Measurements from ENCODE around the gene STX8.
"Not testable (repeated sequence)": the region's sequence is repeated elsewhere in the genome, so short reads cannot be mapped to it uniquely, and the experiment has no call there.

STX8 gene, protein sequence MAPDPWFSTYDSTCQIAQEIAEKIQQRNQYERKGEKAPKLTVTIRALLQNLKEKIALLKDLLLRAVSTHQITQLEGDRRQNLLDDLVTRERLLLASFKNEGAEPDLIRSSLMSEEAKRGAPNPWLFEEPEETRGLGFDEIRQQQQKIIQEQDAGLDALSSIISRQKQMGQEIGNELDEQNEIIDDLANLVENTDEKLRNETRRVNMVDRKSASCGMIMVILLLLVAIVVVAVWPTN

DNA sequence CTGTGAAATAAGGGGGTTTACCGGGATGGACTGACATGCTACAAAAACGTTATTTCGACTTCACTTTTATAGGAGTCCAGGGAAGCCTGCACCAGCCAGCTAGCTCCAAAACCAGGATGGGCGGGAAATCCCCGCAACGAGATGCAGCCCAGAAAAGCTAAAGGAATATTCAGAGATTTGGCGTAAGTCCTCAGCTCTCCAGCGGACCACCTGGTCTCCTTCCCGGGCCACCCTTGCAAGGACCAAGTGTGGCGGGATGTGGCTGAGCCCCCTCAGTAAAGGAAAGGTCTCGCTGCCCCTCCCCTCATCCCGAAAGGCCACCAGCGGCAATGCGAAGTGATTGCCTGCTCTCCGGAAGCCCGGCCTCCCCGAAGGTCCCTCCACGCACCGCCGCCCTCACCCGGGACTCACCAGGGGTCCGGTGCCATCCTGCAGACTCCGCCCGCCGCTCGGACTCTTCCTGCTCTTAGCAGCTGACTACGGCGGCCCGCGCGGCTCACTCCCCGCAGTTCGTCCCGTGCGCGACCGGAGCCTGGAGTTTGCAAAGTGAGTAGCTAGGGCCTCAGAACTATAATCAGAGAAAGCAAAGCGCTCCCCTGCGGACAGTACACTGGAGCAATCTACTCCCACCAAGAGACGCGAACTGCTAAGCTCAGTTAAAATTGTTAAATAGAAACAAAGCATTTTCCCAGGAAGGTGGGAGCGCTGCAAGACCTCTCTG, at the start of gene STX8:
Gene STX8 (minus strand): TSS at position 440 of the 721 bp plus-strand sequence. CDS start 12 bp downstream, at position 428.
- DNase-seq: no peak

DNA sequence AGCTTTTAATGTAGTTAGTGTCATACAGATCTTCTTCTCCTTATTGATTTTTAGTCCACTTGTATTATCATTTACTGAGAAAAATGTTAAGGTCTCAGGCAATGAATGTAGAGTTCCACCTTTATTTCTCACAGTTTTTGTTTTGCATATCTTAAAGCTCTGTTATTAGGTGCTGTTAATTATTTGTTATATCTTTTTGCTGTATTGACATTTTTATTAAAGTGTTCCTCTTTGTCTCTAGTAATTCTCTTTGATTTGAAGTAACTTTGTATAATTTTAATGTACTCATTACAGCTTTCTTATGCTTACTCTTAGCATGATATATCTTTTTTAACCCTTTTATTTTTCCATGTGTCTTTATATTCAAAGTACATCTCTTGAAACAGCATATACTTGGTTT, 47.3 kb upstream of the STX8 start:
- no peak for DNase-seq

DNA sequence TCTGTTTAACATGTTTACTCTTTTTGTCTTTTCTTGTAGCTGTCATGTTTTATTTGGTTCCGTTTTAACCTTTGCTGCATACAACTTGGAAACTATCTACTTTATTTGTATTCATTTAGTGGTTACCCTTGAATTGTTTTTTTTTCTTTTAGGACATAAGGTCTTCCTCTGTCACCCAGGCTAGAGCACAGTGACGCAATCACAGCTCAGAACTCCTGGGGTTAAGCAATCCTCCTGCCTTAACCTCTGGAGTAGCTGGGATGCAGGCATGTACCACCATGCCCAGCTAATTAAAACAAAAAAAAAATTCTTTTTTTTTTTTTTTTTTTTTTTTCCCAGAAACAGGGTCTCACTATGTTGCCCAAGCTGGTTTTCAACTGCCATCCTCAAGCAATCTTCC, 39.9 kb upstream of the STX8 start:
- DNase-seq: no peak

DNA sequence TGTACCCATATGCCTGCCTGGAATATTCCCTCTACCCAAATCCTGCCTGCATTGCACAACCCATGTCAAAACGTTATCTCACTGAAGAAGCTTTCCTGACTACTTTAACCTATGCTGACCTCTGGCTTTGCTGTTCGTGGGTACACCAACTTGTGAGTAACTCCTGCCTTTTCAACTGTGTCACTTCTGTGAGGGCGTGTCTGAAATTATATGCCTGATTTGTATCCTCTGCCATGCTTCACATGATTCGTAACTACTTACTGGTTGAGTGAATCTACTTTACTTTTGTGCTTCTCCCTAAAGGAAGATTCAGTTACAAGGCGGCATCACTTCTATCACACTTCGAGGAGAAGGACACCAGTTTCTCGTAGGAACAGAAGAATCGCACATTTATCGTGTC, 36.4 kb upstream of the STX8 start:
- no peak for DNase-seq

DNA sequence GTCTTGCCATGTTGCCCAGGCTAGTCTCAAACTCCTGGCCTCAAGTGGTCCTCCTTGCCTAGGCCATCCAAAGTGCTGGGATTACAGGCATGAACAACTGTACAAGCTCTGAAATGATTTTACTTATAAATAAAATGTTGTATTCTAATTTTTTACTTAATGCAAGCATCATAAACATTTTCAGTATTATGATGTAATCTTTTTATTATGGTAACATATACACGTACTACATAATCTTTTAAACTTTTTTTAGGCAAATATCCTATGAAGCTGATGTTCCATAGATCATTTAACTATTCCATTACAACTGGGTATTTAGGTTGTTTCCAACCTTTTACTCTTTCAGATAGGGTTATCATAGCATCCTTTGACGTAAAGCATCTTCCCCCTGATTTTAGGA, 35.9 kb upstream of the STX8 start:
- no peak for DNase-seq

DNA sequence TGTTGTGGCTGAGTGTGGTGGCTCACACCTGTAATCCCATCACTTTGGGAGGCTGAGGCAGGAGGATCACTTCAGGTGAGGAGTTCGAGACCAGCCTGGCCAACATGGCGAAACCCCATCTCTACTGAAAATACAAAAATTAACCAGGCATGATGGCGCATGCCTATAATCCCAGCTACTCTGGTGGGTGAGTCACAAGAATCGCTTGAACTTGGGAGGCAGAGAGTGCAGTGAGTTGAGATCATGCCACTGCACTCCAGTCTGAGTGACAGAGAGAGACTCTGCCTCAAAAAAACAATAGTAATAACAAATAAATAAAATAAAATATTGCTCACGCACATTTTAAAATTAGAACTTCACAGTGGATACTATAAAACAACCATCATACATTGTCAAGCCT, 31.4 kb upstream of the STX8 start:
- DNase-seq: not testable (repeated sequence)

DNA sequence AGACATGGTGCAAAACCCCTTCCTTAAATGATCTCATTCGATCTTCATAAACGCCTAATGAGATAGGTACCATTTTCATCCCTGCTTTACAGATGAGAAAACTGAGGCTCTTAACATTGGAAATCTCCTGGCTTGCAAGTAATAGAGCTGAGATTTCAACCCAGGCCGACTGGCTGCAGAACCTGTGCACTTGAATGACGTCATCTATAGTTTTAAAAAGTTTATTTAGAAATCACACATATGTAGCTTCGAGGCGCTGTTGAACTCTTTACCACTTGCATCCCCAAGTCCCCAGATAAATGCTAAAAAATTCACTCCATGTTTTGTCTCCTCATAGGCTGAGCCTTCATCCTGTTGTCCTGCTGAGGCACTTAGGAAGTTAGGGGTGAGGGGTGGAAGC, 30.8 kb upstream of the STX8 start:
- no peak for DNase-seq

DNA sequence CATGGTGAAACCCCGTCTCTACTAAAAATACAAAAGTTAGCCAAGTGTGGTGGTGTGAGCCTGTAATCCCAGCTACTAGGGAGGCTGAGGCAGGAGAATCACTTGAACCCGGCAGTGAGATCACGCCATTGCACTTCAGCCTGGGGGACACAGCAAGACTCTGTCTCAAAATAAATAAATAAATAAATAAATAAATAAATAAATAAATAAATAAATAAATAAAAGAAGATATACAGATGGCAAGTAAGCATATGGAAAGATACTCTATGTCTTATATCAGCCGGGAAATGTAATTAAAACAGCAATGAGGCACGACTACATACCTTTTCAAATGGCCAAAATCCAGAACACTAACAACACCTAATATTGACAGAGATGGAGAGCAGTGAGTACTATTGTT, 29.0 kb upstream of the STX8 start:
- not testable (repeated sequence) for DNase-seq

DNA sequence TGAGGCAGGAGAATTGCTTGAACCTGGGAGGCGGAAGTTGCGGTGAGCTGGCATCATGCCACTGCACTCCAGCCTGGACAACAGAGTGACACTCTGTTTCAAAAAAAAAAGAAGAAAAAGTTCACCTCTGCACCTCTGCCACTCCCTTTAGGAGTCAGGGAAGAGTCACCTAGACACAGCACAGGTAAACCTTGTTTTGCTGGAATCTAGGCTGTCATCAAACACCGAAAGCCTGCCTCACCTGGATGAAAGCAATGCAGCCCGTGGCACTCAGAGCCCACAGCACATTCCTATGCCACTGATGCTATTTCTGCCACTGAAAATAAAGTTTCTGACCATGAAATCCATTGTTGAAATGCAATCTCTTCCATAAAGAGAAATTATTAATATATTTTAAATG, 23.0 kb upstream of the STX8 start:
- DNase-seq: no peak

DNA sequence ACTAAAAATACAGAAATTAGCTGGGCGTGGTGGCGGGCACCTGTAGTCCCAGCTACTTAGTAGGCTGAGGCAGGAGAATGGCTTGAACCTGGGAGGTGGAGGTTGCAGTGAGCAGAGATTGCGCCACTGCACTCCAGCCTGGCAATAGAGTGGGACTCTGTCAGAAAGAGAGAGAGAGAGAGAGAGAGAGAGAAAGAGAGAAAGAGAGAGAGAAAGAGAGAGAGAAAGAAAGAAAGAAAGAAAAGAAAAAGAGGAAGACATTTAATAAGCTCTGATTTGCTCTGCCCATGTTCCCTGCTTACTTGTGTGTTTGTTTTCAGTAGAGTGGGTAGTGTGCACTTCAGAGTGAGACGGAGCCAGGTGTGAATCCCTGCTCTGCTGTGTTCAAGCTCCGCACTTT, 22.0 kb upstream of the STX8 start:
- DNase-seq: not testable (repeated sequence)

DNA sequence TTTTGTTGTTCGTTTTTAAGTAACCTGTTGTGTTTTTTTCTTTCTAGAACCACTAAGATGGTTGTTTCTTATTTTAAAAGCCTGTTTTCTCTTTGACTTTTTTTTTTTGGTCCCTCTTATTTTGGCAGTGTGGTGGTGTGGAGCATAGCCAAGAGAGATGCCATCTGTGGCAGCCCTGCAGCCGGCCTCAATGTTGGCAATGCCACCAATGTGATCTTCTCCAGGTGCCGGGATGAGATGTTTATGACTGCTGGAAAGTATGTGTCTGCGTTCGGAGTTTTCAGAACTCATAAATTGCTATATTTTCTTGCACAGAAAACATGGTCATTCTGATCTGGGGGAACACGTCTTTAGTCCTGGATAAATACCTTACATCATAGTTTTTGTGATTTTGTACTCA, 18.4 kb upstream of the STX8 start:
- DNase-seq: no peak

DNA sequence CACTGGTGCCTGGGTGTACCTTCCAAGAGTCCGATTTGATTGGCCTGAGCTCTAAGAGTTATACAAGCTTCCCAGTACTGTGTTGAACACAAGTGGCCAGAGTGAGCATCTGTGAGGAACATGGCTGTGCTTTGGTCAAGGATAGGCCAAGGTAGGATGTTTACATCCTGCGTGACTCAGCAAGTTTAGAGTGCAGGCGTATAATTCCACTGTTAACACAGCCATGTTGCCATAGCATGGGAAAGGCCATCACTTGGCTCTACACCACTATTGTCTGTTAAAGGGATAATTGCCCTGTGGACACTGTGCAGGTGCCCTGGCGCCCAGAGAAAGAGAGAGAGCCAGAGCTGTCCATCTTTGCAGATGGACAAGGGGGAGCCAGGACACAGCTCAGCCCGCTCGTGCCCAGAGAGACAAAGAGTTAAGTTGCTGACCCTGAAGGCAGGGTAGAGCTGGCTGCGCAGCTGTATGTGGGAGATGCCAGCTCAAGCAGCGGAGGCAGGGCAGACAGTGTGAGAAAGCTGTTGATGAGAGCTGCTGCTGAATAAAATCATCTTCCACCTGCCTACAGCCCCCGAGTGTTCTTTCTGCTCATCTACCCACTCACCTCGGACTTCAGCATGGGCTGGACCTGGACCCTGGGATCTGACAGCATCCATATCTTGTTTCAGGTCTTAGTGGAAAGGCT, 12.5 kb upstream of the STX8 start:
- DNase-seq: no peak

DNA sequence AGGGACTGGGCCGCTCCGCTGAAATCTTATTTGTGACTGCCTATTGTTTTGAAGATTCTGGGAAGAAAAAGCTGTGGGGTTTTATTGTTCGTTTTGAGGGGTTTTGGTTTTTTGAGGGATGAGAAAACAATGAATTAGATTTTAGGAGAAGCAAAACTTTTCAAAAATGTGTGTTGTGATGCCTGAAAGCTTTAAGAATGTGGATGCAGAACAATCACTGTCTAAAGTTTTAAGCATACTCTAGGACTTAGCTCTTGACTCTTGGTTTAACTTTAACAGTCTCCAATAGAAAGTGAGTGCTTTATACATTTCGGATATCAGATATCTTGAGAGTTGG, 1.7 kb upstream of the STX8 start:
- DNase-seq: no peak

DNA sequence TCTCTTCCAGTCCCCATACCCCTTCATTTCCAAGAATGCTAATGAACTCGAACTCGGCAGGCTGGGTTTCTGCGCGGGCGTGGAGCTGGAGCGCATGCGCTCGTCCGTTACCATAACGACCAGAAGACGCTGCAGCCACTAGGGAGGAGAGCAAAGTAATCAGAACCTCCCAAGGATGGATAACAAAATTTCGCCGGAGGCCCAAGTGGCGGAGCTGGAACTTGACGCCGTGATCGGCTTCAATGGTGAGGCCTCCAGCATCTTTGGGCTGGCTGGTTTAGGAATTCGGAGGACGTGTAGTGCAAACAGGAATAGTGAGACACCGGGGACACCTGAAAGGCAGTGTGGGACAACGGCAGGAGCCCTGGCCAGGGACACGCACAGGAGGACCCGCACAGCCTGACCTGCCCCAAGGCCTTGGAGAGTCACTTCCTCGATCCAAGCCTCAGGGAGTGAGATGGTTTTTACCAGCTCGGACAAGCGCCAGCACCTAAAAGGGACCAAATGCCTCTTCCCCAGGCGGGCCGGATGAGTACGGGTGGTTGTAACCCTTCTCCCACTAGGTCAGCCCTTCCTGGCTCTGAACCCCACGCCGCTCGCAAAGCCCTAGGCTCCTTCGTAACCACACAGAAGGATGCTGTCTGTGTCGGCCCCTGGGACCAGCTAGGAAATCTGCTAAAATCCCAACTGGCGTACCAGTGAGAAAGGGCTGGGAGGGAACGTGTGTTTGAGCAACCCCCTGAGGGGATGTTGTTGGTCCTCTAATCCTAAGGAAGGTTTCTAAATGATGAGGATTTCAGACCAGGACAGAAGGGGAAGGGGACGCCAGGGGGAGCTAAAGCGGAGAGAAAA, 1.1 kb upstream of the STX8 start, which contains the start of gene CFAP52:
Gene CFAP52 (plus strand): TSS at position 122 of the 852 bp plus-strand sequence. CDS start 54 bp downstream, at position 176.
- peak; percentile 21 for DNase-seq

DNA sequence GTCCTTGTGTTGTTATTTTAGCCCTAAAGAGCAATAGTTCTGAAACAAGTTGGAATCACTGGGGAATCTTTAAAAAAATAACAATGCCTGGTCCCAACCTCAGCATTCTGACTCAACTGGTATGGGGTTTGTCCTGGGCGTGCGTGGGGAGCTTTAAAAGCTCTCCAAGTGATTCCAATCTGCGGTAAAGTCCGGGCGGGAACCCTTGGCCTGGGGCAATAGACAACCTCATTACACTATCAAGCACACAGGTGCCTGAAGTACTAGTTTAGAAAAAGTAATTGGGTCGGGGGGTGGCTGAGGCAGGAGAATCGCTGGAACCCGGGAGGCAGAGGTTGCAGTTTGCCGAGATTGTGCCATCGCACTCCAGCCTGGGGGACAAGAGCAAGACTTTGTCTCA, 4.4 kb downstream of the STX8 start:
- DNase-seq: no peak

DNA sequence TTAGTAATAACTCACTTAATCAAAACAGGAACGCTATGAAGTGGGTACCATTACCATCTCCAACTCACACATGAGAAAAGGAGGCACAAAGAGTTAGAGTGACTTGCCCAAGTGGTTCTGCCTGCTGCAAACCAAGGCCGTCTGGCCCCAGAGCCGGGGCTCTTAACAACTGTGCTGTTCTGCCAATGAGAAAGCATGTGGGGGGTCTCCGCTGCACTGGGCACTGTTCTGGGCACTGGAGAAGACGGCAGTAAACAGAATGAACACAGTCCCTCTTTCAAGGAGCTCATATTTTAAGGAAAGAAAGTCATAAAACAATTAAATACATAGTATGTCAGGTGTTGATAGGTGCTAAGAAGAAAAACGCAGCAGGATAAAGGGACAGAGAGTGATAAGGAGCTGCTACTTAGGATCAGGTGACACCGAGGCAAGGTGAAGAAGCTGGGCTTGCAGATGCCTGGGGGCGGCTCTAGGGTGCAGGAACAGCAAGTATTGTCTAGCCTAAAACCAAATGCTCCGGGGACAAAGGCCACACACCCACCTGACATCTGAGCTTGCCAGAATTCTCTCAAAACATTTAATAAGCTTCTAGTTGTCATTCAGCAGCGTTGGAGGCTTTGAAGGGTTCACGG, 6.5 kb downstream of the STX8 start:
- no peak for DNase-seq

DNA sequence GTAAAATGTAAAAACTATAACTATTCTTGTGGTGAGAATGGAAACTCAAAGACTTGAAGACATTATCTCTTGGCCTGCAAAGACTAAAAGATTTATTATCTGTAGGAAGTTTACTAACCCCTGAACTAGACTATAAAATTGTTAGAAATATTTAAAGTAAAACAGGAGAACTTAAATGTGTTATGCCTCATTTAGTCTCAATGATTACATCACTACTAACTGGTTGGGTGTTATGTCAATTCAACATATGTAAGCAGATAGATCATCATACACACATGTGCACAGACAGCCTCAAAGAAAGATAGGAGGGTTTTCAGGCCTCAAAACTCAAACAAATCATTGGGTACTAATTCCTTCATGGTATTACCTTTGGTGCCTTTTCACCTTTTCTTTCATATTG, 7.6 kb downstream of the STX8 start:
- no peak for DNase-seq

DNA sequence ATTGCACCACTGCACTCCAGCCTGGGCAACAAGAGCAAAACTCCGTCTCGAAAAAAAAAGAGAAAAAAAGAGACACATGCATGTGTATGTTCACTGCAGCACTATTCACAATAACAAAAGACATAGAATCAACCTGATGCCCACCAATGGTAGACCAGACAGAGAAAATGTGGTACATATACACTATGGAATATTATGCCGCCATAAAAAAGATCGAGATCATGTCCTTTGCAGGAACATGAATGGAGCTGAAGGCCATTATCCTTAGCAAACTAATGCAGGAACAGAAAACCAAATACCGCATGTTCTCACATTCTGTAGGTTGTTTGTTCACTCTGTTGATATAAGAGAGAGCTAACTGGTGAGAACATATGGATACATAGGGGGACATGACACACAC, 8.9 kb downstream of the STX8 start:
- not testable (repeated sequence) for DNase-seq

DNA sequence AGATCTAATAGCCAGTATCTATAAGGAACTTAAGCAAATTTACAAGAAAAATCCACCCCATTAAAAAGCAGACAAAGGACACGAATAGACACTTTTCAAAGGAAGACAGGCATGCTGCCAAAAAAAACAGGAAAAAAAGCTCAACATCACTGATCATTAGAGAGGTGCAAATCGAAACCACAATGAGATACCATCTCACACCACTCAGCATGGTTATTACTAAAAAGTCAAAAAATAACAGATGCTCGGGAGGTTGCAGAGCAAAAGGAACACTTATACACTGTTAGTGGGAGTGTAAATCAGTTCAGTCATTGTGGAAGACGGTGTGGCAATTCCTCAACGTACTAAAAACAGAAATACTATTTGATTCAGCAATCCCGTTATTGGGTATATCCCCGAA, 9.6 kb downstream of the STX8 start:
- no peak for DNase-seq

DNA sequence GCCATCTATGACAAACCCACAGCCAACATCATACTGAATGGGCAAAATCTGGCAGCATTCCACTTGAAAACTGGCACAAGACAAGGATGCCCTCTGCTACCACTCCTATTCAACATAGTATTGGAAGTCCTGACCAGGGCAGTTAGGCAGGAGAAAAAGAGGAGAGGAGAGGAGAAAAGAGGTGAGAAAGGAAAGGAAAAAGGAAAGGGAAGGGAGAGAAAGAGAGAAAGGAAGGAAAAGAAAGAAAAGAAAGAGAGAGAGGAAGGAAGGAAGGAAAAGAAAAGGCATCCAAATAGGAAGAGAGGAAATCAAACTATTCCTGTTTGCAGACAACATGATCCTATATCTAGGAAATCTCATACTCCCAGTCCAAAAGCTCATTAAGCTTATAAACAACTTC, 11.5 kb downstream of the STX8 start:
- DNase-seq: no peak

DNA sequence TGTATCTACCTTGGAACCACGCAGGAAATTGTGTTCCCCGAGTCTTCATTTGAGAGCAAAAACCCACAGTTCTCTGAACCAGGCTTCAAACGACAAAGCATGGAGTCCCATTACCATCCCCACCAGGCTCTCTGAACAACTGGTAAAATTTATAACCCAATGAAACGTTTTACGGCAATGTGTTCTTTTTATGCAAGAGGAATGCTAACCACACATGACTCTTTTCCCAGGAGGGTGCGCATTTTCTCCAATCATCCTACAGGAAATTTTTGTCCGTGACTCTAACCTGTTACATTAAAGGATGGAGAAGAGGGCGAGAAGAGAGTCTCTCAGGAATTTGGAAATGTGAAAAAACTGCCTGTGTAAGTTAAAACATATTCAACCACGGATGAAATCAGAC, 17.8 kb downstream of the STX8 start:
- no peak for DNase-seq

DNA sequence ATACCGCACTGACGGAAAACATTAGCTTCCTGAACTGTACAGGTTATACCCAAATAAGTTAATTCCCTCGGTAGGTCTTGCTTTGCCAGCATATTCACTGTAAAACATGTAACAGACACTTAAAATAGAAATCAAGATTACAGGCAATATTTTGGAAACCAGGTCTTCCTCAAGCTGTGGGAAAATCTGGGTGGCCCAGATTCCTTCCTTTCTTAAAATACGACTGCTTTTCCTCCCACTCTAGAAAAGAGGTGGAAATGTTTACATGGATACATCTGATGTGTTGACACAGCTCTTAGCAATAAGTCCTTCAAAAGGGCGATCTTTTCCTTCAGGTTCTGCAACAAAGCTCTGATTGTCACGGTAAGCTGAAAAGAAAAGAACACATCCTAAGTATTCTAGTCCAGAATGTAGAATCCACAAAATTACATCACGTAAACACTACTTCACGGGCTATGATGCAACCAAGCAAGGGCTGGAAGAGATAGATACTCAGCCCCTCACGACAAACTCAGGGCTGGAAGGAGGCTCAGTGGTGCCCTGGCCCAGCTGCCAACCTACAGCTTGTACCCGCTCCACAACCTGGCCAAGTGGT, 18.4 kb downstream of the STX8 start:
- no peak for DNase-seq

All from DMS79 (cell line).